Type B pancreatic cell (in vitro differentiated cells): ENCODE data around the gene SMIM32. TPM values are rescaled to one million over a fixed set of nuclear protein-coding genes. Genes with fewer than 3 reads are reported as not detected.

Source experiments
- DNase-seq: peaks from one replicate; pipeline ENCODE4 v3.0.0; 2021; ENCODE audit warnings: mixed read lengths; ENCODE audit not compliant: unreplicated experiment; ENCODE audit errors: extremely low spot score
- H3K27ac Mint-ChIP-seq: 2 replicates; pipeline ENCODE4 v1.8.0; 2021; ENCODE audit warnings: mild to moderate bottlenecking, mixed read lengths
- H3K27me3 Mint-ChIP-seq: 2 replicates; pipeline ENCODE4 v1.8.0; 2021; ENCODE audit warnings: mixed read lengths
- H3K36me3 Mint-ChIP-seq: 2 replicates; pipeline ENCODE4 v1.8.0; 2021; ENCODE audit warnings: mixed read lengths
- H3K4me1 Mint-ChIP-seq: one replicate; pipeline ENCODE4 v1.8.0; 2021; ENCODE audit warnings: mixed read lengths; ENCODE audit not compliant: unreplicated experiment
- H3K4me3 Mint-ChIP-seq: 2 replicates; pipeline ENCODE4 v1.8.0; 2021; ENCODE audit warnings: mild to moderate bottlenecking, mixed read lengths
- H3K9me3 Mint-ChIP-seq: 2 replicates; pipeline ENCODE4 v1.8.0; 2021; ENCODE audit warnings: mixed read lengths
- CTCF ChIP-seq: fragments of 200-600 bp; sonication (generic); conservative IDR thresholded peaks from 2 replicates; pipeline ENCODE4 v1.5.0; 2021; ENCODE audit warnings: antibody characterized with exemption, mild to moderate bottlenecking
- total RNA-seq: library from RNA; stranded (reverse); gene quantifications from 2 replicates; pipeline ENCODE4 v1.2.1, GENCODE V29; 2021; ENCODE audit warnings: low replicate concordance

The SMIM32 gene
- total RNA-seq, 1 donor from 2014 or later, result 12.8 TPM

GRCh38 chr5:136166909-136167308 lies 26.1 kb downstream of the SMIM32 start:
- TF ChIP-seq CTCF, result no peak
- DNase-seq, result no peak
- peaks cover 51% of the 10 kb centered on the region for H3K36me3 Mint-ChIP-seq
- H3K4me1 Mint-ChIP-seq, result no peaks in the 10 kb centered on the region
- no peaks in the 10 kb centered on the region for H3K27me3 Mint-ChIP-seq
- no peak overlapping the region for H3K4me3 Mint-ChIP-seq
- no peak overlapping the region for H3K27ac Mint-ChIP-seq
- no peaks in the 10 kb centered on the region for H3K9me3 Mint-ChIP-seq

- no peak for DNase-seq
- no peaks in the 10 kb centered on the region for H3K4me1 Mint-ChIP-seq
- H3K4me3 Mint-ChIP-seq, result no peak overlapping the region
- peaks cover 45% of the 10 kb centered on the region for H3K36me3 Mint-ChIP-seq
- H3K27ac Mint-ChIP-seq, result no peak overlapping the region
- H3K27me3 Mint-ChIP-seq, result no peaks in the 10 kb centered on the region
- no peaks in the 10 kb centered on the region for H3K9me3 Mint-ChIP-seq
- TF ChIP-seq CTCF, result no peak
Measured at GRCh38 chr5:136164226-136164625, 28.7 kb downstream of the SMIM32 start.

- Mint-ChIP-seq H3K36me3 (peaks cover 41% of the 10 kb centered on the region), H3K4me3 (no peak overlapping the region), H3K9me3 (no peaks in the 10 kb centered on the region), H3K27ac (no peak overlapping the region), H3K4me1 (no peaks in the 10 kb centered on the region), H3K27me3 (no peaks in the 10 kb centered on the region)
- no peak for TF ChIP-seq CTCF
- DNase-seq, result no peak
Measured at GRCh38 chr5:136162008-136162407, 31.0 kb downstream of the SMIM32 start.

GRCh38 chr5:136159457-136159856 lies 33.5 kb downstream of the SMIM32 start:
- no peak for TF ChIP-seq CTCF
- no peak for DNase-seq
- H3K27ac Mint-ChIP-seq, result no peak overlapping the region
- H3K4me1 Mint-ChIP-seq, result no peaks in the 10 kb centered on the region
- no peak overlapping the region for H3K4me3 Mint-ChIP-seq
- no peaks in the 10 kb centered on the region for H3K27me3 Mint-ChIP-seq
- no peaks in the 10 kb centered on the region for H3K9me3 Mint-ChIP-seq
- peaks cover 49% of the 10 kb centered on the region for H3K36me3 Mint-ChIP-seq

- no peak for DNase-seq
- Mint-ChIP-seq H3K9me3 (no peaks in the 10 kb centered on the region), H3K4me1 (no peaks in the 10 kb centered on the region), H3K36me3 (peaks cover 54% of the 10 kb centered on the region), H3K4me3 (no peak overlapping the region), H3K27ac (no peak overlapping the region), H3K27me3 (no peaks in the 10 kb centered on the region)
- no peak for TF ChIP-seq CTCF
Measured at GRCh38 chr5:136157514-136157913, 35.4 kb downstream of the SMIM32 start.

GRCh38 chr5:136155761-136156160 lies 37.2 kb downstream of the SMIM32 start:
- H3K27ac Mint-ChIP-seq, result no peak overlapping the region
- H3K36me3 Mint-ChIP-seq, result peaks cover 59% of the 10 kb centered on the region

More at GRCh38 chr5:136155761-136156160, 37.2 kb downstream of the SMIM32 start:
- Mint-ChIP-seq H3K4me1 (no peaks in the 10 kb centered on the region), H3K4me3 (no peak overlapping the region), H3K27me3 (no peaks in the 10 kb centered on the region), H3K9me3 (no peaks in the 10 kb centered on the region)
- TF ChIP-seq CTCF, result no peak
- no peak for DNase-seq
